HepG2 (cell line): ENCODE measurements around the gene HOXA4. TPM values are rescaled to one million over a fixed set of nuclear protein-coding genes. Genes with fewer than 3 reads are reported as not detected.

Experiments used
- ATAC-seq: fragments of 200-7000 bp; cut with Tn5 transposase; 3 replicates; pipeline ENCODE4 v1.9.1; 2020; ENCODE audit warnings: mild to moderate bottlenecking, moderate library complexity
- BruUV-seq: library from RNA; stranded (reverse); fragments of 400-500 nt; replicated peaks from 2 replicates; lab custom pipeline; 2021; lab: Mats Ljungman, UMichigan
- CTCF ChIA-PET: fragments of 300-600 bp; formaldehyde crosslinking; extraction: SDS; loops from one replicate; lab custom pipeline; 2021; ENCODE audit warnings: low total read pairs, inconsistent platforms, low intra/inter-chr PET ratio; lab: Yijun Ruan, JAX
- POLR2A ChIA-PET: fragments of 350-600 bp; sonication (Branson Sonifier 250); formaldehyde crosslinking; loops from one replicate; lab custom pipeline; 2020; ENCODE audit warnings: antibody characterized with exemption, inconsistent platforms; lab: Yijun Ruan, JAX
- DNase-seq: peaks from one replicate; pipeline ENCODE4 v3.0.0-alpha.2; 2015; ENCODE audit warnings: low spot score
- FAIRE-seq: peaks from 3 replicates; lab custom pipeline; 2011; peaks lifted over from hg19 to GRCh38; lab: Jason Lieb, UNC
- H2AFZ ChIP-seq: one replicate; pipeline ENCODE4 v1.6.1; 2011; ENCODE audit warnings: low read length, inconsistent platforms
- H3K27ac ChIP-seq: fragments of 300-600 bp; 3 replicates; pipeline ENCODE4 v1.8.0; 2011; ENCODE audit warnings: mixed run types, mild to moderate bottlenecking, mixed read lengths, low read length, inconsistent platforms; ENCODE audit not compliant: insufficient read depth; ENCODE audit errors: extremely low read length
- H3K27me3 ChIP-seq, 2 experiments: fragments of 200-600 bp in 1 of 2; 2 replicates in 1 of 2; 3 replicates in 1 of 2; pipeline versions ENCODE4 v1.6.0 to v1.8.0; 2011; ENCODE audit warnings: low read length in 2 of 2, mild to moderate bottlenecking in 2 of 2, moderate library complexity in 2 of 2, inconsistent platforms in 1 of 2; ENCODE audit not compliant: insufficient read depth in 2 of 2, control insufficient read depth in 1 of 2
- H3K36me3 ChIP-seq, 2 experiments: fragments of 200-600 bp in 1 of 2; replicated peaks in 1 of 2; 2 replicates in 1 of 2; 3 replicates in 1 of 2; pipeline versions ENCODE4 v1.5.1 to v1.8.0; 2011; ENCODE audit warnings: low read length in 2 of 2, inconsistent platforms in 1 of 2; ENCODE audit not compliant: insufficient read depth in 2 of 2, control insufficient read depth in 1 of 2
- H3K4me1 ChIP-seq: 2 replicates; pipeline ENCODE4 v1.5.1; 2012; ENCODE audit warnings: low read length, inconsistent platforms; ENCODE audit not compliant: insufficient read depth
- H3K4me2 ChIP-seq: 2 replicates; pipeline ENCODE4 v1.6.0; 2011; ENCODE audit warnings: low read depth, low read length, inconsistent platforms
- H3K4me3 ChIP-seq, 3 experiments: fragments of 200-600 bp in 1 of 3; sonication (generic), shearing (Covaris generic) in 1 of 3; replicated peaks in 1 of 3; 2 replicates each; pipeline ENCODE4 v1.5.1; 2011 to 2016; ENCODE audit warnings: low read length in 3 of 3, inconsistent platforms in 2 of 3, low read depth in 2 of 3, mild to moderate bottlenecking in 2 of 3, control low read depth in 1 of 3, mixed read lengths in 1 of 3; ENCODE audit not compliant: insufficient read depth in 1 of 3
- H3K79me2 ChIP-seq: one replicate; pipeline ENCODE4 v1.6.1; 2011; ENCODE audit warnings: low read length, inconsistent platforms; ENCODE audit not compliant: insufficient read depth
- H3K9ac ChIP-seq: 2 replicates; pipeline ENCODE4 v1.6.0; 2011; ENCODE audit warnings: mild to moderate bottlenecking, low read depth, low read length, inconsistent platforms; ENCODE audit not compliant: insufficient read depth
- H3K9me3 ChIP-seq: 2 replicates; pipeline ENCODE4 v1.5.1; 2012; ENCODE audit warnings: mild to moderate bottlenecking, low read length
- H4K20me1 ChIP-seq: 2 replicates; pipeline ENCODE4 v1.6.0; 2011; ENCODE audit warnings: inconsistent platforms, mild to moderate bottlenecking, low read length, moderate library complexity; ENCODE audit not compliant: insufficient read depth
- ADNP ChIP-seq: sonication (generic); formaldehyde crosslinking; IDR thresholded peaks from 2 replicates; pipeline ENCODE4 v1.4.0; 2020; ENCODE audit warnings: missing genetic modification reagents
- ARNT ChIP-seq: fragments of 450-650 bp; IDR thresholded peaks from 2 replicates; pipeline ENCODE4 v1.6.1; 2017
- CBX2 ChIP-seq, 2 experiments: fragments of 200-600 bp in 1 of 2; sonication (generic); formaldehyde crosslinking in 1 of 2; IDR thresholded peaks; 2 replicates each; pipeline versions ENCODE4 v1.7.0 to v1.8.1; 2018 to 2022; ENCODE audit warnings: low read depth in 2 of 2, low read length in 1 of 2, mild to moderate bottlenecking in 1 of 2, missing genetic modification reagents in 1 of 2
- HBP1 ChIP-seq: IDR thresholded peaks from 2 replicates; pipeline ENCODE4 v1.6.1; 2016; ENCODE audit warnings: low read depth, control low read depth
- HOXA9 ChIP-seq: sonication (generic); formaldehyde crosslinking; IDR thresholded peaks from 2 replicates; pipeline ENCODE4 v1.8.1; 2022; ENCODE audit warnings: missing genetic modification reagents, mild to moderate bottlenecking, moderate library complexity, borderline replicate concordance
- KMT2A ChIP-seq: sonication (generic); formaldehyde crosslinking; IDR thresholded peaks from 2 replicates; pipeline ENCODE4 v1.4.0; 2020; ENCODE audit warnings: missing genetic modification reagents
- MAFK ChIP-seq, 2 experiments: IDR thresholded peaks in 1 of 2; conservative IDR thresholded peaks in 1 of 2; 2 replicates each; pipeline ENCODE4 v1.6.1; 2011; ENCODE audit warnings: improper control_type of control experiment in 2 of 2, low read length in 2 of 2
- MAZ ChIP-seq, 2 experiments: sonication (generic) in 1 of 2; formaldehyde crosslinking in 1 of 2; IDR thresholded peaks; 2 replicates each; pipeline versions ENCODE4 v1.5.0 to v1.6.1; 2012 to 2020; ENCODE audit warnings: low read depth in 2 of 2, mild to moderate bottlenecking in 2 of 2, borderline replicate concordance in 1 of 2, improper control_type of control experiment in 1 of 2, low read length in 1 of 2, missing genetic modification reagents in 1 of 2, moderate library complexity in 1 of 2
- MIER3 ChIP-seq: IDR thresholded peaks from 2 replicates; pipeline ENCODE4 v1.6.1; 2016; ENCODE audit warnings: missing compliant biosample characterization, borderline replicate concordance
- TSC22D2 ChIP-seq: sonication (generic); formaldehyde crosslinking; IDR thresholded peaks from 2 replicates; pipeline ENCODE4 v1.5.1; 2020; ENCODE audit warnings: missing genetic modification reagents, mild to moderate bottlenecking, borderline replicate concordance
- YEATS4 ChIP-seq: sonication (generic); formaldehyde crosslinking; IDR thresholded peaks from 2 replicates; pipeline ENCODE4 v1.4.0; 2020; ENCODE audit warnings: missing genetic modification reagents, borderline replicate concordance
- ZFP1 ChIP-seq: IDR thresholded peaks from 2 replicates; pipeline ENCODE4 v1.6.1; 2016
- ZFP36L1 ChIP-seq: sonication (generic); formaldehyde crosslinking; IDR thresholded peaks from 2 replicates; pipeline ENCODE4 v1.8.0; 2022; ENCODE audit warnings: mild to moderate bottlenecking, missing genetic modification reagents, moderate library complexity
- ZNF160 ChIP-seq: sonication (generic); formaldehyde crosslinking; IDR thresholded peaks from 2 replicates; pipeline ENCODE4 v1.8.0; 2022; ENCODE audit warnings: mild to moderate bottlenecking, inconsistent platforms, missing genetic modification reagents
- ZNF576 ChIP-seq: sonication (generic); formaldehyde crosslinking; IDR thresholded peaks from 2 replicates; pipeline ENCODE4 v1.4.0; 2020; ENCODE audit warnings: mild to moderate bottlenecking, missing genetic modification reagents
- WGBS: methylation state at CpG from one replicate; pipeline ENCODE4 v1.1.6; 2017; ENCODE audit warnings: low lambda C conversion rate; 5-methylcytosine and 5-hydroxymethylcytosine counted together
- in situ Hi-C: cut with HindIII; loops from 2 replicates; pipeline ENCODE4 v1.10.0; 2017; ENCODE audit warnings: low pct_unique_long_range_greater_than_20kb; ENCODE audit not compliant: extremely low pct_ligation_motif_present
- intact Hi-C: fragments of 100-400 bp; cut with micrococcal nuclease; formaldehyde crosslinking; loops from one replicate; pipeline ENCODE4 v1.10.0; 2022; ENCODE audit not compliant: unreplicated experiment
- polyA plus RNA-seq, 8 experiments: library from polyadenylated mRNA; depleted of rRNA in 3 of 8; stranded (reverse) in 7 of 8; unstranded in 1 of 8; fragments of >200 nt; fragmentation: Illumina TruSeq in 4 of 8; extraction: Trizol in 4 of 8; gene quantifications; 2 replicates each; pipeline versions ENCODE4 v1.2.1 to v1.2.3, GENCODE V29; 2011 to 2016; ENCODE audit warnings: low read depth in 4 of 8, missing spikeins in 1 of 8, mixed read lengths in 1 of 8; ENCODE audit not compliant: insufficient read depth in 1 of 8
- total RNA-seq, 5 experiments: library from RNA; depleted of rRNA; stranded (reverse); fragments of >200 nt; fragmentation: Illumina TruSeq; extraction: Trizol; gene quantifications; 2 replicates each; pipeline ENCODE4 v1.2.3, GENCODE V29; 2016; ENCODE audit warnings: low read depth in 1 of 5
- TF ChIP-seq, protein P1 (sequence below): sonication (generic); formaldehyde crosslinking; IDR thresholded peaks from 2 replicates; pipeline ENCODE4 v1.5.0; 2020; ENCODE audit warnings: mild to moderate bottlenecking, missing genetic modification reagents, borderline replicate concordance
- TF ChIP-seq, protein P2 (sequence below): sonication (generic); formaldehyde crosslinking; IDR thresholded peaks from 2 replicates; pipeline ENCODE4 v1.4.0; 2020; ENCODE audit warnings: missing genetic modification reagents

The HOXA4 gene
- total and polyA plus RNA-seq, 2 of the 13 experiments (the other 11 are each of a cell fraction or from before 2014, with no cell fraction given) = 2.4 to 5.4 TPM

GRCh38 chr7:27159266-27160144, 28.9 kb upstream of the HOXA4 start:
- DNase-seq = no peak
- Histone ChIP-seq H3K36me3 (no peaks in the 10 kb centered on the region), H3K4me1 (peaks cover 19% of the 10 kb centered on the region), H3K9me3 (no peaks in the 10 kb centered on the region), H3K4me3 (no peak overlapping the region), H3K79me2 (no peaks in the 10 kb centered on the region), H3K27me3 (peaks cover 6 to 44% of the 10 kb centered on the region in 2 experiments), H2AFZ (no peak overlapping the region), H3K9ac (no peak overlapping the region), H3K27ac (no peak overlapping the region), H3K4me2 (no peak overlapping the region), H4K20me1 (no peaks in the 10 kb centered on the region)
- CTCF ChIA-PET = interaction anchor here (1.7 kb wide), 2 partner anchors 306 to 782 kb away, joined by 8 read pairs; no protein-coding TSS in a partner anchor
- POLR2A ChIA-PET = no interaction called here
- intact Hi-C loops (loop anchor here (5.0 kb wide), 1 partner anchor 477 kb away; no protein-coding TSS in a partner anchor), in situ Hi-C loops (loop anchor here (5.0 to 25.0 kb wide), 2 partner anchors 792 to 1072 kb away; no protein-coding TSS in a partner anchor)
- TF ChIP-seq HBP1 (no peak), ZNF160 (CRISPR knock-in tag) (no peak), MAFK (conservative IDR thresholded peaks at IDR 0.05 in 1 of 2, IDR thresholded peaks at IDR 0.05 in 1 of 2; ENCODE audit: low read length in 2 of 2) (no peak), YEATS4 (CRISPR knock-in tag) (no peak), ZFP1 (CRISPR knock-in tag) (no peak), HOXA9 (CRISPR knock-in tag) (no peak), CBX2 (IDR thresholded peaks at IDR 0.05; ENCODE audit: low read depth, low read length) (no peak), CBX2 (CRISPR knock-in tag; IDR thresholded peaks at IDR 0.05; ENCODE audit: low read depth) (no peak), ZNF576 (CRISPR knock-in tag) (no peak), TSC22D2 (no peak), MIER3 (CRISPR knock-in tag) (no peak), MAZ (IDR thresholded peaks at IDR 0.05; ENCODE audit: borderline replicate concordance, low read depth, low read length) (no peak), MAZ (CRISPR knock-in tag; IDR thresholded peaks at IDR 0.05; ENCODE audit: low read depth) (no peak), ADNP (no peak), KMT2A (CRISPR knock-in tag) (no peak), ARNT (no peak), ZFP36L1 (no peak)
- TF ChIP-seq, protein P1, sequence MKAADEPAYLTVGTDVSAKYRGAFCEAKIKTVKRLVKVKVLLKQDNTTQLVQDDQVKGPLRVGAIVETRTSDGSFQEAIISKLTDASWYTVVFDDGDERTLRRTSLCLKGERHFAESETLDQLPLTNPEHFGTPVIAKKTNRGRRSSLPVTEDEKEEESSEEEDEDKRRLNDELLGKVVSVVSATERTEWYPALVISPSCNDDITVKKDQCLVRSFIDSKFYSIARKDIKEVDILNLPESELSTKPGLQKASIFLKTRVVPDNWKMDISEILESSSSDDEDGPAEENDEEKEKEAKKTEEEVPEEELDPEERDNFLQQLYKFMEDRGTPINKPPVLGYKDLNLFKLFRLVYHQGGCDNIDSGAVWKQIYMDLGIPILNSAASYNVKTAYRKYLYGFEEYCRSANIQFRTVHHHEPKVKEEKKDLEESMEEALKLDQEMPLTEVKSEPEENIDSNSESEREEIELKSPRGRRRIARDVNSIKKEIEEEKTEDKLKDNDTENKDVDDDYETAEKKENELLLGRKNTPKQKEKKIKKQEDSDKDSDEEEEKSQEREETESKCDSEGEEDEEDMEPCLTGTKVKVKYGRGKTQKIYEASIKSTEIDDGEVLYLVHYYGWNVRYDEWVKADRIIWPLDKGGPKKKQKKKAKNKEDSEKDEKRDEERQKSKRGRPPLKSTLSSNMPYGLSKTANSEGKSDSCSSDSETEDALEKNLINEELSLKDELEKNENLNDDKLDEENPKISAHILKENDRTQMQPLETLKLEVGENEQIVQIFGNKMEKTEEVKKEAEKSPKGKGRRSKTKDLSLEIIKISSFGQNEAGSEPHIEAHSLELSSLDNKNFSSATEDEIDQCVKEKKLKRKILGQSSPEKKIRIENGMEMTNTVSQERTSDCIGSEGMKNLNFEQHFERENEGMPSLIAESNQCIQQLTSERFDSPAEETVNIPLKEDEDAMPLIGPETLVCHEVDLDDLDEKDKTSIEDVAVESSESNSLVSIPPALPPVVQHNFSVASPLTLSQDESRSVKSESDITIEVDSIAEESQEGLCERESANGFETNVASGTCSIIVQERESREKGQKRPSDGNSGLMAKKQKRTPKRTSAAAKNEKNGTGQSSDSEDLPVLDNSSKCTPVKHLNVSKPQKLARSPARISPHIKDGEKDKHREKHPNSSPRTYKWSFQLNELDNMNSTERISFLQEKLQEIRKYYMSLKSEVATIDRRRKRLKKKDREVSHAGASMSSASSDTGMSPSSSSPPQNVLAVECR (CRISPR knock-in tag) = no peak
- TF ChIP-seq, protein P2, sequence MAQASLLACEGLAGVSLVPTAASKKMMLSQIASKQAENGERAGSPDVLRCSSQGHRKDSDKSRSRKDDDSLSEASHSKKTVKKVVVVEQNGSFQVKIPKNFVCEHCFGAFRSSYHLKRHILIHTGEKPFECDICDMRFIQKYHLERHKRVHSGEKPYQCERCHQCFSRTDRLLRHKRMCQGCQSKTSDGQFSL (CRISPR knock-in tag) = no peak
- no peak for ATAC-seq
- FAIRE-seq = no peak
- 77% methylated on average over 26 of the region's 27 CpGs for WGBS
- BruUV-seq = no TSS peak
